ENCODE data around the gene ZBTB20.

DNA sequence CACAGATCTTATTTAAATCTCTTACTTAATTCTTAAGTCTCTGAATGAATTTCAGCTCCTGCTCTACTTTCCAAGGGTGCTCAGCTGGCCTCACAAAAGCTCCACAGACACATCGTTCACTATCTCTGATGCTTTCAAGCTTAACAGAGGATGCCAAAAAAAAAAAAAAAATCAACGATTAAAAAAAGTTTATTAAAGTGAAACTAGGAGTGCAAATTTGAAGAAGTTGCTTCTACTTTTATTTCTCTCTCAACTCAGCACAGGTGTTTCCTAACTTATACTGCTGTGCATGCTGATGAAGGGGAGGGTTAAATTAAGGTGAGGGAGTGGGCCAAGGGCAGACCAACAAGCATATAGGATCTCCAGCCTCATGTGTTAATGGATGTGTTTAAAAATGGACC lies 696.0 kb downstream of the ZBTB20 start:
- TF ChIP-seq, protein P1, sequence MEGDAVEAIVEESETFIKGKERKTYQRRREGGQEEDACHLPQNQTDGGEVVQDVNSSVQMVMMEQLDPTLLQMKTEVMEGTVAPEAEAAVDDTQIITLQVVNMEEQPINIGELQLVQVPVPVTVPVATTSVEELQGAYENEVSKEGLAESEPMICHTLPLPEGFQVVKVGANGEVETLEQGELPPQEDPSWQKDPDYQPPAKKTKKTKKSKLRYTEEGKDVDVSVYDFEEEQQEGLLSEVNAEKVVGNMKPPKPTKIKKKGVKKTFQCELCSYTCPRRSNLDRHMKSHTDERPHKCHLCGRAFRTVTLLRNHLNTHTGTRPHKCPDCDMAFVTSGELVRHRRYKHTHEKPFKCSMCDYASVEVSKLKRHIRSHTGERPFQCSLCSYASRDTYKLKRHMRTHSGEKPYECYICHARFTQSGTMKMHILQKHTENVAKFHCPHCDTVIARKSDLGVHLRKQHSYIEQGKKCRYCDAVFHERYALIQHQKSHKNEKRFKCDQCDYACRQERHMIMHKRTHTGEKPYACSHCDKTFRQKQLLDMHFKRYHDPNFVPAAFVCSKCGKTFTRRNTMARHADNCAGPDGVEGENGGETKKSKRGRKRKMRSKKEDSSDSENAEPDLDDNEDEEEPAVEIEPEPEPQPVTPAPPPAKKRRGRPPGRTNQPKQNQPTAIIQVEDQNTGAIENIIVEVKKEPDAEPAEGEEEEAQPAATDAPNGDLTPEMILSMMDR (IDR thresholded peaks at IDR 0.05; ENCODE audit: poor library complexity, severe bottlenecking): no peak
- TF ChIP-seq POLR2AphosphoS5 (IDR thresholded peaks at IDR 0.05) (no peak), RAD21 (conservative IDR thresholded peaks at IDR 0.05) (no peak), EP300 (conservative IDR thresholded peaks at IDR 0.05; ENCODE audit: poor library complexity, severe bottlenecking) (no peak), SMC3 (conservative IDR thresholded peaks at IDR 0.05; ENCODE audit: poor library complexity) (no peak), TAF1 (IDR thresholded peaks at IDR 0.05; ENCODE audit: low read depth) (no peak)

All from neural cell (in vitro differentiated cells).